Activated CD8-positive, alpha-beta T cell treated with anti-CD3 and anti-CD28 coated beads for 36 hours (primary cell): ENCODE results near the gene PDGFC. TPM values are rescaled to one million over a fixed set of nuclear protein-coding genes. Genes with fewer than 3 reads are reported as not detected.

Experiments
- ATAC-seq: fragments of 200-7000 bp; cut with Tn5 transposase; one replicate; pipeline ENCODE4 v1.10.0; 2021; ENCODE audit warnings: mild to moderate bottlenecking, moderate library complexity
- CTCF ChIA-PET: fragments of 350-600 bp; sonication (Branson Sonifier 250); formaldehyde crosslinking; loops from one replicate; lab custom pipeline; 2021; ENCODE audit warnings: antibody characterized with exemption; lab: Charles Lee
- POLR2A ChIA-PET: fragments of 350-600 bp; sonication (Branson Sonifier 250); formaldehyde crosslinking; loops from one replicate; lab custom pipeline; 2021; ENCODE audit warnings: antibody characterized with exemption; lab: Charles Lee
- DNase-seq: peaks from one replicate; pipeline ENCODE4 v3.0.0-alpha.2; 2020
- H3K27ac Mint-ChIP-seq: one replicate; pipeline ENCODE4 v1.8.0; 2021; ENCODE audit warnings: mild to moderate bottlenecking, mixed read lengths
- H3K27me3 Mint-ChIP-seq: one replicate; pipeline ENCODE4 v1.8.0; 2021; ENCODE audit warnings: mixed read lengths
- H3K36me3 Mint-ChIP-seq: one replicate; pipeline ENCODE4 v1.8.0; 2021; ENCODE audit warnings: low read depth, mixed read lengths
- H3K4me1 Mint-ChIP-seq: one replicate; pipeline ENCODE4 v1.8.0; 2021; ENCODE audit warnings: low read depth, mixed read lengths
- H3K4me3 Mint-ChIP-seq: one replicate; pipeline ENCODE4 v1.8.0; 2021; ENCODE audit warnings: mild to moderate bottlenecking, moderate library complexity, mixed read lengths
- H3K9me3 Mint-ChIP-seq: one replicate; pipeline ENCODE4 v1.8.0; 2021; ENCODE audit warnings: mixed read lengths
- CTCF ChIP-seq: fragments of 200-600 bp; IDR thresholded peaks from one replicate; pipeline ENCODE4 v1.8.0; 2022; ENCODE audit warnings: antibody characterized with exemption, mild to moderate bottlenecking
- intact Hi-C: fragments of 100-400 bp; cut with micrococcal nuclease; formaldehyde crosslinking; loops from one replicate; pipeline ENCODE4 v1.10.0; 2022
- total RNA-seq, 2 experiments: library from RNA; stranded (reverse); gene quantifications; one replicate each; pipeline ENCODE4 v1.2.3, GENCODE V29; 2021

Gene PDGFC
- total RNA-seq, 2 experiments from 2014 or later: not detected

- intact Hi-C loops: no loop called here
- ATAC-seq (no peak), DNase-seq (no peak)
- POLR2A ChIA-PET: no interaction called here
- no peak for TF ChIP-seq CTCF
- Mint-ChIP-seq H3K4me3 (no peak overlapping the region), H3K36me3 (no peaks in the 10 kb centered on the region), H3K9me3 (no peaks in the 10 kb centered on the region), H3K4me1 (no peaks in the 10 kb centered on the region), H3K27me3 (no peaks in the 10 kb centered on the region), H3K27ac (no peak overlapping the region)
- CTCF ChIA-PET: no interaction called here
Observed at GRCh38 chr4:156953001-156953400, 18.6 kb downstream of the PDGFC start.

GRCh38 chr4:156952078-156952759 lies 19.4 kb downstream of the PDGFC start:
- no peak for ATAC-seq
- intact Hi-C loops: no loop called here
- ChIA-PET POLR2A (no interaction called here), CTCF (no interaction called here)
- Mint-ChIP-seq H3K4me1 (no peaks in the 10 kb centered on the region), H3K9me3 (no peaks in the 10 kb centered on the region), H3K36me3 (no peaks in the 10 kb centered on the region), H3K27me3 (no peaks in the 10 kb centered on the region), H3K4me3 (no peak overlapping the region), H3K27ac (no peak overlapping the region)
- DNase-seq: no peak
- TF ChIP-seq CTCF: no peak

GRCh38 chr4:156950948-156951347 lies 20.7 kb downstream of the PDGFC start:
- no peaks in the 10 kb centered on the region for H3K36me3 Mint-ChIP-seq
- no peak overlapping the region for H3K27ac Mint-ChIP-seq
- no peaks in the 10 kb centered on the region for H3K9me3 Mint-ChIP-seq
- intact Hi-C loops: no loop called here
- H3K27me3 Mint-ChIP-seq: no peaks in the 10 kb centered on the region
- ATAC-seq (no peak), DNase-seq (no peak)
- no peak overlapping the region for H3K4me3 Mint-ChIP-seq
- POLR2A ChIA-PET: no interaction called here
- H3K4me1 Mint-ChIP-seq: no peaks in the 10 kb centered on the region
- CTCF ChIA-PET: no interaction called here
- no peak for TF ChIP-seq CTCF

GRCh38 chr4:156950090-156950489 lies 21.5 kb downstream of the PDGFC start:
- no peaks in the 10 kb centered on the region for H3K36me3 Mint-ChIP-seq
- ATAC-seq: no peak
- H3K9me3 Mint-ChIP-seq: no peaks in the 10 kb centered on the region
- H3K4me3 Mint-ChIP-seq: no peak overlapping the region
- ChIA-PET POLR2A (interaction anchor here (0.6 kb wide), 1 partner anchor 1790 kb away, joined by 3 read pairs; no protein-coding TSS in a partner anchor), CTCF (no interaction called here)
- intact Hi-C loops: no loop called here
- TF ChIP-seq CTCF: no peak
- no peak overlapping the region for H3K27ac Mint-ChIP-seq
- no peaks in the 10 kb centered on the region for H3K27me3 Mint-ChIP-seq
- H3K4me1 Mint-ChIP-seq: no peaks in the 10 kb centered on the region
- DNase-seq: no peak

- H3K4me1 Mint-ChIP-seq: no peaks in the 10 kb centered on the region
- POLR2A ChIA-PET: no interaction called here
- intact Hi-C loops: no loop called here
- H3K4me3 Mint-ChIP-seq: no peak overlapping the region
- CTCF ChIA-PET: no interaction called here
- ATAC-seq (no peak), DNase-seq (no peak)
- H3K9me3 Mint-ChIP-seq: no peaks in the 10 kb centered on the region
- no peaks in the 10 kb centered on the region for H3K27me3 Mint-ChIP-seq
- no peaks in the 10 kb centered on the region for H3K36me3 Mint-ChIP-seq
- TF ChIP-seq CTCF: no peak
- H3K27ac Mint-ChIP-seq: no peak overlapping the region
Observed at GRCh38 chr4:156949373-156949814, 22.2 kb downstream of the PDGFC start.
